ENCODE results near the gene SPP1. TPM values are rescaled to one million over a fixed set of nuclear protein-coding genes. Genes with fewer than 3 reads are reported as not detected.

SPP1 gene
- total RNA-seq, 4 donors from 2014 or later, result 1.9 to 57.0 (median 7.4) TPM

DNA sequence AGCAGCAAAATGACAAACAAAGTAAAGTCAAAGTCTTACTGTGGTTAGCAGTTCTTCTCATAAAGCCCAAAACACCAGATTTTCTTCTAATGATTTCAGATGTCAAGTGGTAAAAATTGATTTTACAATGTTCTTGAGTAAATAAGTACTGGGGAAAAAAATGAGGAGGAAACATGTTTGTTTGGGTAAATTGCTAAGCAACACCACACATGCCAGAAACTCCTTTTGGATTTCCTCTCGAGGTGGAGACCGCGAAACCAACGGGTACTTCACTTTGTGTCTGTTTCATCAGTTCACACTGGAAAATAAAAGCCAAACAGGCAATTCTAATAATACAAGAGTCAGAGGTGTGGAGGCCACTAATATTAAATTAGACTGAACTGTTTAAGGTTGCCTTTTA lies 27.3 kb downstream of the SPP1 start:
- 24 to 25% methylated on average over 4 of the region's 4 CpGs for WGBS, 2 donors
- intact Hi-C loops (cut with DNase I; ENCODE audit: low total_unique reads), result no loop called here

DNA sequence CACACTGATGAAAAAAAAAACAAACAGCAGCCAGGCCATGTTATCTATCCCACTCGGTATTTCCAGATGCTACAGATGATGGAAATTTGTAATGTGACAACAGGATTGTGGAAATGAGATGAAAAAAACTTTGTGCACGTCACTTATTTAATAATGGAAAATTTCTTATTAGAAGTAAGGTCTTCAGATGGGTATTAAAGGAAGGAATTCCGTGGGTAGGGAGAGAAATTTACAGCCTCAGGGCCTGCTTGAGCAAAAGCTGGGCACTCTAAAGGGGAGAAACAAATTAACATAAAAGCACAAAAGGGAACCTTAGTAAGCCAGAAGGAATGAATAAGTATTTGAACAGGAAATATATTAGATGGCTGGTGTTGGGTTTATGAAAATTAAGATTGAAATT lies 27.7 kb downstream of the SPP1 start:
- WGBS, 2 donors, result 39 to 44% methylated on average over 3 of the region's 3 CpGs
- no peak overlapping the region for H3K4me3 ChIP-seq (ENCODE audit: low read depth, poor library complexity, severe bottlenecking)

More for the DNA sequence above, 27.3 kb downstream of the SPP1 start:
- no peak overlapping the region for H3K4me3 ChIP-seq (ENCODE audit: low read depth, poor library complexity, severe bottlenecking)
- no peak for TF ChIP-seq POLR2A (IDR thresholded peaks at IDR 0.05)
- TF ChIP-seq, protein P1, sequence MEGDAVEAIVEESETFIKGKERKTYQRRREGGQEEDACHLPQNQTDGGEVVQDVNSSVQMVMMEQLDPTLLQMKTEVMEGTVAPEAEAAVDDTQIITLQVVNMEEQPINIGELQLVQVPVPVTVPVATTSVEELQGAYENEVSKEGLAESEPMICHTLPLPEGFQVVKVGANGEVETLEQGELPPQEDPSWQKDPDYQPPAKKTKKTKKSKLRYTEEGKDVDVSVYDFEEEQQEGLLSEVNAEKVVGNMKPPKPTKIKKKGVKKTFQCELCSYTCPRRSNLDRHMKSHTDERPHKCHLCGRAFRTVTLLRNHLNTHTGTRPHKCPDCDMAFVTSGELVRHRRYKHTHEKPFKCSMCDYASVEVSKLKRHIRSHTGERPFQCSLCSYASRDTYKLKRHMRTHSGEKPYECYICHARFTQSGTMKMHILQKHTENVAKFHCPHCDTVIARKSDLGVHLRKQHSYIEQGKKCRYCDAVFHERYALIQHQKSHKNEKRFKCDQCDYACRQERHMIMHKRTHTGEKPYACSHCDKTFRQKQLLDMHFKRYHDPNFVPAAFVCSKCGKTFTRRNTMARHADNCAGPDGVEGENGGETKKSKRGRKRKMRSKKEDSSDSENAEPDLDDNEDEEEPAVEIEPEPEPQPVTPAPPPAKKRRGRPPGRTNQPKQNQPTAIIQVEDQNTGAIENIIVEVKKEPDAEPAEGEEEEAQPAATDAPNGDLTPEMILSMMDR (IDR thresholded peaks at IDR 0.05), result no peak
- DNase-seq (ENCODE audit: low spot score in 2 of 2), result no peak

DNA sequence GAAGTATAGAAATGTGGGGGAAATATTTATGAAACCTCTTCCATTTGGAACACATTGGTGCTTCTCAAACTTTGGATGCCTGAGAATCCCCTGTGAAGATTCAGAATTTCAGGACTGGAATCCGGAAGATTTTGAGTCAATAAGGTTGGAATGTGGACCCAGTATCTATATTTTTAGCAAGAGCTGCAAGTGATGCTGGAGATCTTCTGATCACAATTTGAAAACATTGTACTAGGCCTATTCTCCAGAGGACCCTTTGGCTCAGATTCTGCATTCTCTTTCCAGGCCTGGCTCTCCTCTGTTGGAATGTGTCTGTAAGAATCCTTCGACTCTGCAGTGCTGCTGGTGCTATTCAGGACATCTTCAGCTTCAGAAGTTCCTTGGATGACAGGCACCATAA lies 29.6 kb downstream of the SPP1 start:
- H3K4me3 ChIP-seq (ENCODE audit: low read depth, poor library complexity, severe bottlenecking), result no peak overlapping the region
- peak in 1 of 2 donors; percentile 71 for DNase-seq (ENCODE audit: low spot score in 2 of 2)
- intact Hi-C loops (cut with DNase I; ENCODE audit: low total_unique reads), result no loop called here
- TF ChIP-seq, protein P1 (IDR thresholded peaks at IDR 0.05), result no peak
- no peak for TF ChIP-seq POLR2A (IDR thresholded peaks at IDR 0.05)
- 54 to 66% methylated on average over 2 of the region's 2 CpGs for WGBS, 2 donors

More for the DNA sequence above, 27.7 kb downstream of the SPP1 start:
- DNase-seq (ENCODE audit: low spot score in 2 of 2), result no peak
- no peak for TF ChIP-seq POLR2A (IDR thresholded peaks at IDR 0.05)
- TF ChIP-seq, protein P1 (IDR thresholded peaks at IDR 0.05), result no peak
- intact Hi-C loops (cut with DNase I; ENCODE audit: low total_unique reads), result no loop called here

DNA sequence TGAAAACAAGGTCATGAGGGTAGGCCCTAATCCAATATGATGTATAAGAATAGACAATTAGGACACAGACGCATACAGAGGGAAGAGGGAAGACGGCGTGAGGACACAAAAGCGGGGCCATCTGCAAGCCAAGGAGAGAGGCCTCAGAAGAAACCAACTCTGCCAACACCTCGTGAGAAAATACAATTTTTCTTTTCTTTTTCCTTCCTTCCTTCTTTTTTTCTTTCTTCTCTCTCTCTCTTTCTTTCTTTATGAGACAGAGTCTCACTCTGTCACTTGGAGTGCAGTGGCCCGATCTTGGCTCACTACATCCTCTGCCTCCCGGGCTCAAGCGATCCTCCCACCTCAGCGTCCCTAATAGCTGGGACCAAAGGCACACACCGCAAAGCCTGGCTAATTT lies 30.4 kb downstream of the SPP1 start:
- intact Hi-C loops (cut with DNase I; ENCODE audit: low total_unique reads), result no loop called here
- TF ChIP-seq, protein P1 (IDR thresholded peaks at IDR 0.05), result no peak
- TF ChIP-seq POLR2A (IDR thresholded peaks at IDR 0.05), result no peak
- 97% methylated on average over 10 of the region's 10 CpGs for whole genome bisulfite sequencing, 2 donors
- H3K4me3 ChIP-seq (ENCODE audit: low read depth, poor library complexity, severe bottlenecking), result no peak overlapping the region
- DNase-seq (ENCODE audit: low spot score in 2 of 2), result no peak

DNA sequence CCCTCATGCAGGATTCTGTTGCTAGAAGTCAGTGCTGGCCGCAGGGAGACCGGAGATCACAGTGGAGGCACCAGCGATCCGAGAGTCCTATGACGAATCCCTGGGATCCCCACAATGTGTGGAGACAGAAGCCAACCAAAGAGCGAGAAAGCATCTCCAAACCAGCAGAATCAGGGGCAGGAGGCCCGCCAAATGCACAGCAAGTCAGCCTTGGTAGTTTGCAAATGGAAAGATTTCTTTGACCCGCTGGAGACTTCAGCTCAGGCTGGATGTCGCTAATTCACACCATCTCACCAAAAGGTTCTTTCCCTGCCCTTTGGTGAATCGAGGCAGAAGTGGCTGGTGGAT lies 31.4 kb downstream of the SPP1 start:
- DNase-seq (ENCODE audit: low spot score in 2 of 2), result no peak
- H3K4me3 ChIP-seq (ENCODE audit: low read depth, poor library complexity, severe bottlenecking), result no peak overlapping the region
- TF ChIP-seq POLR2A (IDR thresholded peaks at IDR 0.05), result no peak
- TF ChIP-seq, protein P1 (IDR thresholded peaks at IDR 0.05), result no peak
- 49 to 53% methylated on average over 10 of the region's 10 CpGs for WGBS, 2 donors
- intact Hi-C loops (cut with DNase I; ENCODE audit: low total_unique reads), result no loop called here
